OCI-LY1 (cell line): ENCODE results near the gene MAGI1.

Source experiments
- EZH2 ChIP-seq: fragments of 200-600 bp; sonication (generic), shearing (Covaris generic); IDR thresholded peaks from 2 replicates; pipeline ENCODE4 v1.8.0; 2017; ENCODE audit warnings: borderline replicate concordance, mixed run types, mild to moderate bottlenecking, antibody characterized with exemption, low read length, moderate library complexity, mixed read lengths
- TF ChIP-seq, protein P1 (sequence below): fragments of 200-600 bp; sonication (generic), shearing (Covaris generic); IDR thresholded peaks from 2 replicates; pipeline ENCODE4 v1.5.1; 2017; ENCODE audit warnings: mild to moderate bottlenecking, antibody characterized with exemption, low read length, moderate library complexity, mixed read lengths

DNA sequence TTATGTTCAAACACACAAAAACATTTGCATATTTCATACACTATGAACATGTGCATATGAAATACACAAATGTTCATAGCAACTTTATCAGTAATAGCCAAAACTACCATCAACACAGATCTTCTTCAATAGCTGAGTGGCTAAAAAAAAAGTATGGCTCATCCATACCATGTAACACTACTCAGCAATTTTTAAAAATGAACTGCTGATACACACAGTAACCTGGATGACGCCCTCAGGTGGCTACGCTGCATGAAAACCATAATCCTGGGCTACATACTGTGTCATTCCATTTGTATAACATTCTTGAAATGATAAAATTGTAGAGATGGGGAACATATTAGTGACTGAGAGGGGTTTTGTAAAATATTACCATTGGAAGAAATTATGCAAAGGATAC lies 243.6 kb downstream of the MAGI1 start:
- TF ChIP-seq, protein P1, sequence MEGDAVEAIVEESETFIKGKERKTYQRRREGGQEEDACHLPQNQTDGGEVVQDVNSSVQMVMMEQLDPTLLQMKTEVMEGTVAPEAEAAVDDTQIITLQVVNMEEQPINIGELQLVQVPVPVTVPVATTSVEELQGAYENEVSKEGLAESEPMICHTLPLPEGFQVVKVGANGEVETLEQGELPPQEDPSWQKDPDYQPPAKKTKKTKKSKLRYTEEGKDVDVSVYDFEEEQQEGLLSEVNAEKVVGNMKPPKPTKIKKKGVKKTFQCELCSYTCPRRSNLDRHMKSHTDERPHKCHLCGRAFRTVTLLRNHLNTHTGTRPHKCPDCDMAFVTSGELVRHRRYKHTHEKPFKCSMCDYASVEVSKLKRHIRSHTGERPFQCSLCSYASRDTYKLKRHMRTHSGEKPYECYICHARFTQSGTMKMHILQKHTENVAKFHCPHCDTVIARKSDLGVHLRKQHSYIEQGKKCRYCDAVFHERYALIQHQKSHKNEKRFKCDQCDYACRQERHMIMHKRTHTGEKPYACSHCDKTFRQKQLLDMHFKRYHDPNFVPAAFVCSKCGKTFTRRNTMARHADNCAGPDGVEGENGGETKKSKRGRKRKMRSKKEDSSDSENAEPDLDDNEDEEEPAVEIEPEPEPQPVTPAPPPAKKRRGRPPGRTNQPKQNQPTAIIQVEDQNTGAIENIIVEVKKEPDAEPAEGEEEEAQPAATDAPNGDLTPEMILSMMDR: no peak
- no peak for TF ChIP-seq EZH2
